LNCAP (cell line): ENCODE data around the gene DNAI4.

Source experiments
- CTCF ChIP-seq: fragments of 450-650 bp; IDR thresholded peaks from 2 replicates; pipeline ENCODE4 v1.5.1; 2017; ENCODE audit warnings: mild to moderate bottlenecking

The DNAI4 gene

GRCh38 chr1:66931590-66931989, 6.9 kb upstream of the DNAI4 start:
- TF ChIP-seq CTCF = no peak

GRCh38 chr1:66930823-66931174, 6.1 kb upstream of the DNAI4 start:
- TF ChIP-seq CTCF = no peak

- peak; percentile 37; the same call in 1 of the 2 replicates for TF ChIP-seq CTCF
Measured at GRCh38 chr1:66929999-66930822, 5.6 kb upstream of the DNAI4 start.

- TF ChIP-seq CTCF = no peak
Measured at GRCh38 chr1:66929691-66929998, 5.0 kb upstream of the DNAI4 start.

GRCh38 chr1:66929146-66929688, 4.6 kb upstream of the DNAI4 start:
- TF ChIP-seq CTCF = no peak

GRCh38 chr1:66927528-66927927, 2.9 kb upstream of the DNAI4 start:
- no peak for TF ChIP-seq CTCF

GRCh38 chr1:66925944-66926343, 1.3 kb upstream of the DNAI4 start:
- TF ChIP-seq CTCF = no peak

- no peak for TF ChIP-seq CTCF
Measured at GRCh38 chr1:66925558-66925910, 878 bp upstream of the DNAI4 start.
